T-helper 1 cell (primary cell): ENCODE results near the gene SLC6A12.

Source experiments
- DNase-seq, 5 donors: peaks; one replicate each; pipeline ENCODE4 v3.0.0-alpha.2; 2012 to 2020

The SLC6A12 gene

DNA sequence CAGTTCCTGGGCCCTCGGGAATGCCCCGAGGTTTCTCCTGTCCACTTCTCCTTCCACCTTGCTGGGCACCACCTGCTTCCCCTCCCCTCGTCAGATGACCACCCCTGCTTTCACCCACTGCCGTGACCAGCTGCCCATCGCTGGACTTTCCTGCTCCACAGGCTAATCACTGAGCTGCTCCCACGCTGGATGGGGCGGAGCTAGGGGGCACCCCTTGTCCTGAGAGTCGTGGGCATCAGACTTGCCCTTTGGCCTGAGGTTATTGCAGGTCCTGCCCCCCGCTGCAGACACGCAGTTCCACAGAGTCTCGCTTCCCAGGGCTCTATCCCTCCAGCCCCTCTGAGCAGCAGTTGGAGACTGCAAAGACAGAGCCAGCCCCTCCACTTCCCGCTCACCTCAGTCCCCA is 427 bp downstream of the SLC6A12 start:
- DNase-seq = no peak

GRCh38 chr12:212715-213526 is 1.0 kb downstream of the SLC6A12 start:
- no peak for DNase-seq

DNA sequence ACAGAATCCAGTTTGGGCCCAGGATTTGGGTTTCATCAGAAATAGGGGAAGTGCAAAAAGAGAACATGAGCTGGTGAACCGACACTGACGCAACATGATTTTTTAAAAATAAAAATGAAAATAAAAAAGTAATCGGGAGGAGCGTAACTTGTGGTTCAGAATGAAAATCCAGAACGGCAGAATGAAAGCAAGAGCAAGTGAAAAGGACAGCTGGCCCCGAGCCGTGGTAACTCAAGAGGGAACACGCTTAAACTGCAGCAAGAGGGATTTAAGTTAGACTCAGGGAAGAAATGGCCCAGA is 1.6 kb downstream of the SLC6A12 start:
- DNase-seq = no peak

DNA sequence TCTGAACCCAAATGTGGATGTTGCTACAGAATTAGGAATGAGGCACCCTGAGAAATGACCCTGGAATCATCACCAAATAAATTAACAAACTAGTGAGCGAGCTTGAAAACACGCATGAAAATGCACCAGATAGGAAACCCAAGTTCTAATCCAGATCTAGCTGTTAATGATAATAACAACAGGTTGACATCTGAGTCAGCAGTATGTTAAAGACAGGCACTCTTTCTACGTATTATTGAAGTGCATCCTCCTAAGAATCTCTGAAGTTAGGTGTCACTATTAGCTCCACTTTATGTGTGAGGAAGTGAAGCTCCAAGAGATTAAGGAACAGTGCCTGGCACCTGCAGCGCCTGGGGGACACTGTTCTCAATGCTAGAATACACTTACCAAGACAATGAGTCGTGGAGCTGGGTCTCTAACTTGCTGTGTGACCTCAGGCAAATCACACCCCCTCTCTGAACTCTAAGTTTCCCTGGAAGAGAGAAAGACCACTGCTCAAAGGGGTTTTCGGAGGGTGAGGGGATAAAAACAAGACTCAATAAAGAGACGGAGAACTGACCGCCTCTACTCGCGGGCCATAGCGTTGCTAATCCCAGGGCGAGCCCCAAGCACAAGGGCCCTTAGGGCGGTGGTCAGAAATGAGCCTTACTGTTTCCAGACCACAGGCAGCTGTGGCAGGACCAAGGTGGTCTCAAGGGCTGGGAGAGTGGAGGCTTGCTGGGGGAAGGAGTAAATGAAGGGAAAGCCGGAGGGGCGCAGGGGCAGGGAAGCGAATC is 2.1 kb downstream of the SLC6A12 start:
- DNase-seq = no peak

DNA sequence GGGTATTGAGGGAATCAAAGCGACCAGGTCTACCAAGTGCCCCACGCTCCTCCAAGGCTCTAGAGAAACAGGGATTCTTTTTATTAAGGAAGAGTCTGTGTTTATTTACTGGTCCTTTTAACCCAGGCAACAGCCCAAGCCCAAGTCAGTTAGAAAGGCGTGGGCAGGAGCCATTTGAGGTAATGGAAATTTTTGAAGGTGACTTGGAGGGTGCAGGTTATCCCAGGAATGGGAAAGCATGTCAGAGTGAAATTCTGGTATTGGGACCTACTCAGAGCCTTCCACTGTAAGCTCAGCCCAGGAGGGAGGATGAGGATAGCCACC is 2.9 kb downstream of the SLC6A12 start:
- DNase-seq = no peak

DNA sequence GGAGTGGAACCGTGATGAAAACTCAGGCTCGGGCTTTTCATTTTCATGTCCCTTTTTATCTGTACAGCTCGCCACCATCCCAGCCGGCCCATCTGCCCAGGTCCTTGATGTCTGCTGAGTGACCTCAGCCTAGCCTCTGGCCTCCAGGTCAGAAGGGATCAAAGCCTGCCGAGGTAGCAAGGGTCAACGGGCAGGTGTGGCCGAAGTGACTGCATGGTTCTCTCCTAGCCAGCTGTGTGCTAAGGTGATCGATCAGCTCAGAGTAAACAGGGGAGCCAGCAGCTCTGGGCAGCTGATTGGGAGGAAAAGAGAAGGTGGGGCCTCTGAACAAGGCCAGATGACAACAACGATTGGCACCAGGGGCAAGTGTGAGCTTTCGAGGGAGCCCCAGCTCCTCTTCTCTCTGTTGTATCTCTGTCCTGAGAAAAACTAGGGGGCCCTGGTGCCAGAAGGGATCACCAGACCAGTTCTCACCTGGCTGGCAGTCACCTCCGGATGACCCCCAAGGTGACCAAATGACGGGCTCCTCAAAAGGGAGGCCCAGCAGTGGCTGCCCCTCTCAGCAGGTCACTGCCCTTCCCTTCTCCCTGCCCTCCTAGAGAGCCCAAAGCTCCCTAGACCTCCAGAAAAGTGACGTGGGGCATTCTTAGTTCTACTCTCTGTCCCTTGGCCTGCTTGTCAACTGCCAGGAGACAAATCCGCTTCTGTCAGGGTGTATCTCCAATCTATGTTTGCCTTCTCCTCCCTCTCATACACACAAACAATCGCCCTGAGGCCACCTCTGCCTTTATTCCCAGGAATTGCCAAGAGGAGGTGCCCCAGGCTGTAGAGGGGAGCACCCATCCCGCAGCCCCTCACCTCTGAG is 3.4 kb downstream of the SLC6A12 start:
- no peak for DNase-seq

GRCh38 chr12:209851-210250 is 4.1 kb downstream of the SLC6A12 start:
- no peak for DNase-seq

DNA sequence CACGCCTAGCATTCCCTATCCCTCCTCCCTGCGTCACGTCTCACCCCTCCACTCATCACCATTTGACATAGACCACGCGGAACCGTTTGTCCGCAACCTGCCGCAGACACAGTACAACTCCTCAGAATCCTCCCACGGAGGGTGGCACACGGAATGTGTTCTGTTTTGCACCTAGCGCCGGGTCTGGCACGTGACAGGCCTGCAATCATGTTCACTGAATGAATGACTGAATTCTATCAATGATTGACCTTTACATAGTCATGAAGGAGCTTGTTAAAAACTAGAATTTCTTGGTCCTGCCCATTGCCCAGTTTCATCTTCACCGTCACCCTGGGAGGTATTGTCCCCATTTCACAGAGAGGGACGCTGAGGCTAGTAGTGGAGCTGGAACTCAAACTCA is 4.7 kb downstream of the SLC6A12 start:
- no peak for DNase-seq

- DNase-seq = no peak
Observed at GRCh38 chr12:208813-209212, 5.1 kb downstream of the SLC6A12 start.

- DNase-seq = no peak
Observed at GRCh38 chr12:207804-208203, 6.2 kb downstream of the SLC6A12 start.

DNA sequence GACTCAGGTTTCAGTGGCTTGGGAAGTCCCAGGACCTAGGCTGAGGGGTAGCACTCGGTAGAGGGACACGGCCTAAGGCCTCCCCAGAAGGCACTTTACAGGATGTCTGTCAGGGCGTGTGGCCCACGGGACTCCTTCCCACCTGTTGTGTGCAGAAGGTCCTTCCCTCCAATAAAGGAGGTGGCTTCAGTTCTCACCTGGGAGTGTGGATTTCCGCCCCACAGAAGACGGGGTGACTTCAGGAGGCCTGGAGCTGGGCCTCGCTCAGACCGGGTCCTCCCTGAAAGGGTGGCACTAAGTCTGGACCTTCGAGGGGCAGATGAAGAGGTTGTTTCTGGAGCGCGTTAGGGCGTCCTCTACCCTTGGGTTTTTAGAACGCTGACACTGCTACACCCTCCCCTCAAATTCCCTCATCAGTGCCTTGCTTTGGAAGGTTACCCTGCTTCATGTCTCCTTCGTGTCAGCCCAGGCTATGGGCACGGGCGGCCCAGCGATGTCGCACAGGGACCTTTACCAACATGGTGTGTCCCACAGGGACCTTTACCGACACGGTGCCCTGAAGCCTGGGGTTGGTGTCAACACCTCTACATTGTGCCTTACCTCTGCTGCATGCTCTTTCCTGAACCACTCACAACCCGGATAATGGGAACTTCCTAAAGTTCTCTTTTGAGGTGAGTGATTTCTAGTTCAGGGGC is 7.1 kb downstream of the SLC6A12 start:
- no peak for DNase-seq

GRCh38 chr12:205026-205425 is 8.9 kb downstream of the SLC6A12 start:
- no peak for DNase-seq

GRCh38 chr12:204261-204678 is 9.7 kb downstream of the SLC6A12 start:
- no peak for DNase-seq

- no peak for DNase-seq
Observed at GRCh38 chr12:203462-204260, 10.3 kb downstream of the SLC6A12 start.

- no peak for DNase-seq
Observed at GRCh38 chr12:203074-203461, 10.9 kb downstream of the SLC6A12 start.

- no peak for DNase-seq
Observed at GRCh38 chr12:202081-202731, 11.8 kb downstream of the SLC6A12 start.

- DNase-seq = no peak
Observed at GRCh38 chr12:201361-201760, 12.6 kb downstream of the SLC6A12 start.

DNA sequence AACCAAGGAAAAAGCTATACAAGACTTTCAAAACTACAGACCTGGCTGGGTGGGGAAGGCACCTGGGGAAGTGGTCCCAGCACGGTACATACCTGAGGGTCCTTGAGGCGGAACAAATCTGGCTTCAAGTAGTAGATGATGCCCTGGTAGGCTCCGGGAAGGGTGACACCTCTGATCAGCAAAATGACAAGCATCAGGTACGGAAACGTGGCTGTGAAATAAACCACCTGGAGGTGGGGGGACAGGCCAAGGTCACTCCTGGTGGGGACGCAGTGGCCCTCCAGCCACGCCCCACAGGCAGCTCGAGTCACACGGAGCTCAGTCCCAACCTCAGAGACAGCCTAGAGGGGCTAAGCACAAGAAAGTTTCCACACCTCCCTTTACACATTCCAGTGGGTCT is 15.3 kb downstream of the SLC6A12 start:
- DNase-seq = no peak

- no peak for DNase-seq
Observed at GRCh38 chr12:197911-198695, 15.9 kb downstream of the SLC6A12 start.

DNA sequence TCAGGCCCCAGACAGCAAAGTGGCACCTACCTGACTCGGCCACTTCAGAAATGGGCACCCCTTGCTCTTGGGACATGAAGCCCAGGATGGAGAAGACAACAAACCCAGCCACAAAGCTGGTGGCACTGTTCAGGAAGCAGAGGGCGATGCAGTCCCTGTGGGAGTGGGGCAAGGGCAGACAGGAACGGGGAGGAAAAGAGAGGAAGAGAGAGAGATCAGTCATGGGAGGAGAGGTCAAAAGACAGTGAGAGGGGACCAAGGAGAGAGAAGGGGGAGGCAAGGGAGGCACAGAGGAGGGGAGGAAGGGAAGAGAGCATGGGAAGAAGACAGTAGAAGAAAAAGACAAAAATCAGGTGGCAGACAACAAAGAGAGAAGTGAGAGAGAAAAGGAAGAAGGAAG is 16.6 kb downstream of the SLC6A12 start:
- no peak for DNase-seq

GRCh38 chr12:196436-196835 is 17.5 kb downstream of the SLC6A12 start:
- DNase-seq = no peak
